H1 (cell line): Measurements from ENCODE around the gene PBX1. TPM values are rescaled to one million over a fixed set of nuclear protein-coding genes. Genes with fewer than 3 reads are reported as not detected.

Experiments used
- CTCF ChIA-PET: fragments of 300-600 bp; sonication (Branson Sonifier 250); formaldehyde crosslinking; loops from one replicate; lab custom pipeline; 2021; ENCODE audit not compliant: partially characterized antibody; lab: Charles Lee
- POLR2A ChIA-PET: fragments of 300-600 bp; sonication (Branson Sonifier 250); formaldehyde crosslinking; loops from one replicate; lab custom pipeline; 2021; ENCODE audit warnings: inconsistent platforms; ENCODE audit not compliant: partially characterized antibody; lab: Charles Lee
- DNase-seq, 2 experiments: peaks; one replicate each; pipeline versions ENCODE4 v3.0.0 to v3.0.0-alpha.2; 2010 to 2022; ENCODE audit warnings: low spot score in 2 of 2, low read depth in 1 of 2, mixed read lengths in 1 of 2
- FAIRE-seq: peaks from 2 replicates; lab custom pipeline; 2011; peaks lifted over from hg19 to GRCh38; lab: Jason Lieb, UNC
- H2AFZ ChIP-seq: 2 replicates; pipeline ENCODE4 v1.8.1; 2012; ENCODE audit warnings: low read length, inconsistent platforms
- H2AK5ac ChIP-seq: 2 replicates; pipeline ENCODE4 v1.6.1; 2013; ENCODE audit warnings: low read depth, low read length
- H2BK120ac ChIP-seq: replicated peaks from 2 replicates; pipeline ENCODE3; 2013; ENCODE audit warnings: low read depth, low read length, inconsistent platforms
- H2BK12ac ChIP-seq: 2 replicates; pipeline ENCODE4 v1.6.1; 2013; ENCODE audit warnings: low read depth, low read length
- H2BK15ac ChIP-seq: 2 replicates; pipeline ENCODE4 v1.6.1; 2013; ENCODE audit warnings: low read length
- H2BK20ac ChIP-seq: 2 replicates; pipeline ENCODE4 v1.6.1; 2013; ENCODE audit warnings: low read length
- H2BK5ac ChIP-seq: 2 replicates; pipeline ENCODE4 v1.6.1; 2013; ENCODE audit warnings: low read depth, low read length
- H3K14ac ChIP-seq: 2 replicates; pipeline ENCODE4 v1.6.1; 2013; ENCODE audit warnings: inconsistent platforms; ENCODE audit not compliant: insufficient read length
- H3K18ac ChIP-seq: 2 replicates; pipeline ENCODE4 v1.6.1; 2013; ENCODE audit warnings: low read length; ENCODE audit errors: extremely low read depth
- H3K23ac ChIP-seq: 2 replicates; pipeline ENCODE4 v1.6.1; 2013; ENCODE audit warnings: inconsistent platforms; ENCODE audit not compliant: insufficient read length
- H3K23me2 ChIP-seq: 2 replicates; pipeline ENCODE4 v1.6.1; 2013; ENCODE audit warnings: low read depth, low read length
- H3K27ac ChIP-seq: 2 replicates; pipeline ENCODE4 v1.6.1; 2011; ENCODE audit warnings: low read depth, low read length, inconsistent platforms
- H3K27me3 ChIP-seq, 4 experiments: replicated peaks in 1 of 4; 1 replicate in 1 of 4; 2 replicates in 3 of 4; pipeline versions ENCODE4 v1.6.1 to v1.8.1; 2011 to 2013; ENCODE audit warnings: low read length in 3 of 4, mild to moderate bottlenecking in 3 of 4, inconsistent platforms in 2 of 4, mixed read lengths in 2 of 4, moderate library complexity in 1 of 4; ENCODE audit not compliant: control insufficient read depth in 3 of 4, insufficient read depth in 3 of 4; ENCODE audit errors: extremely low read depth in 1 of 4
- H3K36me3 ChIP-seq, 4 experiments: 2 replicates each; pipeline versions ENCODE4 v1.6.1 to v1.8.1; 2011 to 2013; ENCODE audit warnings: mild to moderate bottlenecking in 4 of 4, low read length in 3 of 4, moderate library complexity in 2 of 4, control low read depth in 1 of 4, inconsistent platforms in 1 of 4; ENCODE audit not compliant: insufficient read depth in 4 of 4, control insufficient read depth in 2 of 4
- H3K4ac ChIP-seq: replicated peaks from 2 replicates; pipeline ENCODE3; 2013; ENCODE audit warnings: low read length, low read depth, mixed read lengths, inconsistent platforms; ENCODE audit not compliant: insufficient read length
- H3K4me1 ChIP-seq, 4 experiments: replicated peaks in 1 of 4; 1 replicate in 1 of 4; 2 replicates in 3 of 4; pipeline versions ENCODE4 v1.6.1 to v1.8.1; 2011 to 2013; ENCODE audit warnings: low read length in 3 of 4, inconsistent platforms in 2 of 4, mixed read lengths in 1 of 4; ENCODE audit not compliant: insufficient read depth in 4 of 4, control insufficient read depth in 3 of 4
- H3K4me2 ChIP-seq, 2 experiments: 2 replicates each; pipeline versions ENCODE4 v1.6.1 to v1.8.1; 2011 to 2013; ENCODE audit warnings: low read depth in 2 of 2, low read length in 2 of 2, control low read depth in 1 of 2, inconsistent platforms in 1 of 2, mild to moderate bottlenecking in 1 of 2; ENCODE audit not compliant: insufficient read depth in 1 of 2
- H3K4me3 ChIP-seq, 4 experiments: fragments of 200-600, 300-600 bp in 1 of 4; sonication (generic), shearing (Covaris generic), sonication (Bioruptor Twin) in 1 of 4; 2 replicates each; pipeline versions ENCODE4 v1.5.1 to v1.8.1; 2011 to 2016; ENCODE audit warnings: low read length in 4 of 4, low read depth in 3 of 4, control low read depth in 2 of 4, inconsistent platforms in 2 of 4, mild to moderate bottlenecking in 2 of 4, mixed read lengths in 1 of 4, moderate library complexity in 1 of 4; ENCODE audit not compliant: insufficient read depth in 2 of 4; ENCODE audit errors: extremely low read depth in 1 of 4
- H3K56ac ChIP-seq: replicated peaks from 2 replicates; pipeline ENCODE3; 2013; ENCODE audit warnings: low read depth, mild to moderate bottlenecking, mixed read lengths, low read length, inconsistent platforms; ENCODE audit not compliant: insufficient read length
- H3K79me1 ChIP-seq: 2 replicates; pipeline ENCODE4 v1.6.1; 2013; ENCODE audit warnings: low read depth, low read length, control low read depth
- H3K79me2 ChIP-seq, 2 experiments: 2 replicates each; pipeline versions ENCODE4 v1.6.1 to v1.8.1; 2012 to 2013; ENCODE audit warnings: low read length in 2 of 2, mild to moderate bottlenecking in 2 of 2, inconsistent platforms in 1 of 2; ENCODE audit not compliant: insufficient read depth in 2 of 2, control insufficient read depth in 1 of 2
- H3K9ac ChIP-seq, 4 experiments: replicated peaks in 1 of 4; 1 replicate in 1 of 4; 2 replicates in 3 of 4; pipeline versions ENCODE4 v1.6.1 to v1.8.1; 2011 to 2013; ENCODE audit warnings: low read depth in 3 of 4, low read length in 3 of 4, control low read depth in 2 of 4, mild to moderate bottlenecking in 2 of 4, moderate library complexity in 2 of 4, inconsistent platforms in 1 of 4; ENCODE audit errors: extremely low read depth in 1 of 4
- H3K9me3 ChIP-seq, 2 experiments: 2 replicates each; pipeline versions ENCODE4 v1.6.1 to v1.8.1; 2012 to 2013; ENCODE audit warnings: mild to moderate bottlenecking in 2 of 2, moderate library complexity in 2 of 2, control low read depth in 1 of 2, inconsistent platforms in 1 of 2, low read depth in 1 of 2, low read length in 1 of 2, mixed read lengths in 1 of 2; ENCODE audit not compliant: insufficient read depth in 2 of 2
- H4K20me1 ChIP-seq, 2 experiments: replicated peaks in 1 of 2; 2 replicates each; pipeline versions ENCODE3 to v1.8.1; 2011 to 2013; ENCODE audit warnings: inconsistent platforms in 2 of 2, low read length in 2 of 2, mild to moderate bottlenecking in 1 of 2; ENCODE audit not compliant: insufficient read depth in 2 of 2, control insufficient read depth in 1 of 2
- H4K5ac ChIP-seq: 2 replicates; pipeline ENCODE4 v1.6.1; 2013; ENCODE audit warnings: low read length, low read depth, mixed read lengths, inconsistent platforms; ENCODE audit not compliant: insufficient read length
- H4K8ac ChIP-seq: 2 replicates; pipeline ENCODE4 v1.8.0; 2013; ENCODE audit warnings: mild to moderate bottlenecking, moderate library complexity, low read length, inconsistent platforms; ENCODE audit not compliant: insufficient read depth; ENCODE audit errors: extremely low read depth
- H4K91ac ChIP-seq: replicated peaks from 2 replicates; pipeline ENCODE3; 2013; ENCODE audit warnings: low read length, mixed read lengths, inconsistent platforms; ENCODE audit not compliant: insufficient read length
- BRCA1 ChIP-seq: IDR thresholded peaks from 2 replicates; pipeline ENCODE4 v1.6.1; 2012; ENCODE audit warnings: low read depth, low read length, improper control_type of control experiment
- CHD1 ChIP-seq: IDR thresholded peaks from 2 replicates; pipeline ENCODE4 v1.6.1; 2012; ENCODE audit warnings: low read depth, low read length, improper control_type of control experiment
- WGBS, 2 experiments: shearing (Covaris generic) in 1 of 2; methylation state at CpG; one replicate each; pipeline versions ENCODE4 v1.1.6 to v1.1.7; 2013 to 2015; ENCODE audit warnings: low lambda C conversion rate in 2 of 2, mixed read lengths in 2 of 2, inconsistent platforms in 1 of 2, low coverage in 1 of 2, missing lambda C conversion rate in 1 of 2; ENCODE audit not compliant: insufficient replicate concordance in 2 of 2, insufficient coverage in 1 of 2, insufficient read length in 1 of 2; ENCODE audit errors: extremely low coverage in 1 of 2, missing lambda C conversion rate in 1 of 2; 5-methylcytosine and 5-hydroxymethylcytosine counted together
- polyA plus RNA-seq, 7 experiments: library from polyadenylated mRNA; depleted of rRNA in 3 of 7; stranded (reverse) in 5 of 7; unstranded in 2 of 7; fragments of >200 nt in 5 of 7; fragments of 200-250 nt in 2 of 7; gene quantifications; 1 replicate in 5 of 7; 2 replicates in 1 of 7; 4 replicates in 1 of 7; pipeline versions ENCODE4 v1.2.1 to v1.2.3, GENCODE V29; 2011 to 2013; ENCODE audit warnings: missing spikeins in 2 of 7, mixed read lengths in 2 of 7
- total RNA-seq: library from RNA; stranded (reverse); fragmentation: NEBNext Ultra II Directional; extraction: Animal tissue kit (Norgen Biotek cat#: 25700); gene quantifications from 2 replicates; pipeline ENCODE4 v1.2.1, GENCODE V29; 2021

PBX1 gene
- total and polyA plus RNA-seq, 2 of the 8 experiments (the other 6 are each of a cell fraction or from before 2014, with no cell fraction given), result 87.4 to 124 TPM

GRCh38 chr1:164867590-164867989, 308.6 kb downstream of the PBX1 start:
- ChIA-PET POLR2A (interaction anchor here (1.2 kb wide), 1 partner anchor 13 kb away, joined by 3 read pairs; no protein-coding TSS in a partner anchor), CTCF (interaction anchor here (1.2 kb wide), 1 partner anchor 53 kb away, joined by 3 read pairs; no protein-coding TSS in a partner anchor)
- TF ChIP-seq BRCA1 (no peak), CHD1 (no peak)
- Histone ChIP-seq H3K4me1 (no peaks in the 10 kb centered on the region), H3K56ac (no peak overlapping the region), H3K4ac (no peak overlapping the region), H3K9me3 (no peaks in the 10 kb centered on the region), H3K18ac (no peak overlapping the region), H2BK20ac (no peak overlapping the region), H4K5ac (no peak overlapping the region), H3K36me3 (no peaks in the 10 kb centered on the region), H2BK120ac (no peak overlapping the region), H2BK15ac (no peak overlapping the region), H3K79me2 (no peaks in the 10 kb centered on the region), H3K79me1 (no peaks in the 10 kb centered on the region), H3K14ac (no peak overlapping the region), H2AK5ac (no peak overlapping the region), H2BK12ac (no peak overlapping the region), H4K20me1 (no peaks in the 10 kb centered on the region), H3K9ac (no peak overlapping the region), H3K23ac (no peak overlapping the region), H4K8ac (no peak overlapping the region), H3K27ac (no peak overlapping the region), H3K4me2 (no peak overlapping the region), H2BK5ac (no peak overlapping the region), H3K23me2 (no peaks in the 10 kb centered on the region), H3K27me3 (no peaks in the 10 kb centered on the region), H3K4me3 (no peak overlapping the region), H2AFZ (no peak overlapping the region), H4K91ac (no peak overlapping the region)
- 88 to 100% methylated on average over 1 to 8 of the region's 8 CpGs for WGBS, 2 experiments
- FAIRE-seq, result no peak
- no peak for DNase-seq
